DOHH2 (cell line): ENCODE measurements around the gene CIB4.

Experiments
- EZH2phosphoT487 ChIP-seq: fragments of 200-600 bp; sonication (generic); IDR thresholded peaks from 2 replicates; pipeline ENCODE4 v1.6.1; 2017; ENCODE audit warnings: borderline replicate concordance, mild to moderate bottlenecking, antibody characterized with exemption, low read length, moderate library complexity, mixed read lengths
- TF ChIP-seq, protein P1 (sequence below): fragments of 200-600 bp; sonication (generic); IDR thresholded peaks from one replicate; pipeline ENCODE4 v1.5.1; 2014; ENCODE audit warnings: antibody characterized with exemption, mild to moderate bottlenecking, low read depth, low read length; ENCODE audit not compliant: poor library complexity, severe bottlenecking

GRCh38 chr2:26582890-26583289 is 58.3 kb downstream of the CIB4 start:
- no peak for TF ChIP-seq EZH2phosphoT487
- TF ChIP-seq, protein P1, sequence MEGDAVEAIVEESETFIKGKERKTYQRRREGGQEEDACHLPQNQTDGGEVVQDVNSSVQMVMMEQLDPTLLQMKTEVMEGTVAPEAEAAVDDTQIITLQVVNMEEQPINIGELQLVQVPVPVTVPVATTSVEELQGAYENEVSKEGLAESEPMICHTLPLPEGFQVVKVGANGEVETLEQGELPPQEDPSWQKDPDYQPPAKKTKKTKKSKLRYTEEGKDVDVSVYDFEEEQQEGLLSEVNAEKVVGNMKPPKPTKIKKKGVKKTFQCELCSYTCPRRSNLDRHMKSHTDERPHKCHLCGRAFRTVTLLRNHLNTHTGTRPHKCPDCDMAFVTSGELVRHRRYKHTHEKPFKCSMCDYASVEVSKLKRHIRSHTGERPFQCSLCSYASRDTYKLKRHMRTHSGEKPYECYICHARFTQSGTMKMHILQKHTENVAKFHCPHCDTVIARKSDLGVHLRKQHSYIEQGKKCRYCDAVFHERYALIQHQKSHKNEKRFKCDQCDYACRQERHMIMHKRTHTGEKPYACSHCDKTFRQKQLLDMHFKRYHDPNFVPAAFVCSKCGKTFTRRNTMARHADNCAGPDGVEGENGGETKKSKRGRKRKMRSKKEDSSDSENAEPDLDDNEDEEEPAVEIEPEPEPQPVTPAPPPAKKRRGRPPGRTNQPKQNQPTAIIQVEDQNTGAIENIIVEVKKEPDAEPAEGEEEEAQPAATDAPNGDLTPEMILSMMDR, result no peak
